Neural progenitor cell (in vitro differentiated cells): ENCODE measurements around the gene SNX7.

Experiments used
- CTCF ChIP-seq: fragments of 200-600 bp; sonication (generic); IDR thresholded peaks from 2 replicates; pipeline ENCODE4 v1.5.1; 2017; ENCODE audit warnings: antibody characterized with exemption, mild to moderate bottlenecking
- EZH2 ChIP-seq: fragments of 200-600 bp; sonication (generic); IDR thresholded peaks from 2 replicates; pipeline ENCODE4 v1.6.1; 2017; ENCODE audit warnings: antibody characterized with exemption, mild to moderate bottlenecking, moderate library complexity
- EZH2phosphoT487 ChIP-seq: fragments of 200-600 bp; sonication (generic); IDR thresholded peaks from 2 replicates; pipeline ENCODE4 v1.6.1; 2017; ENCODE audit warnings: antibody characterized with exemption

- no peak for TF ChIP-seq CTCF
- TF ChIP-seq EZH2, result no peak
- TF ChIP-seq EZH2phosphoT487, result no peak
These were observed 1.6 kb upstream of the SNX7 start for GRCh38 chr1:98659879-98660278.
